Measurements from ENCODE around the gene TRAFD1. TPM values are rescaled to one million over a fixed set of nuclear protein-coding genes. Genes with fewer than 3 reads are reported as not detected.

TRAFD1 gene
- 19.6 and 44.4 TPM in 2 replicates for total RNA-seq

DNA sequence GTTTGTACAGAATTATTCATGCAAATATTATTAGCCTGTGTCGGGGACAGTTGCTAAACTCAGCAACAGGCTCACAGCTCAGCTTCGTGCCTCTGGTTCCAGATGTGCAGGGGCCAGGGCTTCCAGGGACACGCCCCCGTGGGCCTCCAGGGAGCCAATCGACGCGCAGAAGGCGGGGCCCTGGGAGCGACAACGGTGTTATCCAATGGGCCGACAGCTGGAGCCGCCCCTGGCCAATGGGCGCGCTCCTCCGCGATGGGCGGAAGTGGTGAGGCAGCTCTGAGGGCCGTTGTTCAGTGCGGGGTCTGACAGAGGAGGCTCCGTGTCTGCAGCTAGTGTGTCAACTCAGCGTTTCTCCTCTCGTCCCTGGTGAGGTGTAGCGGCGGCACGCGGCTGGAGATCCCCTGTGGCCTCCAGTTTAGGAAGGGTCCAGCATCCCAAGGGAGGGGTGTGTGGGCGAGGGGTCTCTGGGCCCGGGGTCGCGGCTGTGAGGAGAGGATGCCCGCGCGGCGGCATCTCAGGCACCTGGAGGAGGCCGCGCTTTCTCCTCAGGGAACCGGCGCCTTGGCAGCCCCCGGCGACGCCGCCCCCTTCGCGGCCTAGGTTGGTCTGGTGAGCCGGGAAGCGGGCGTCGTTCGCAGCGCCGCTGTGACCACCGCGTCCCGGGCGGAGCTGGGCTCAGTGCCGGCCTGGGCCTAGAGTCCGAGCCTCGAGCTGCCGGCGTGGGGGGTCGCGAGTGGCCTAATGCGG is at the start of gene TRAFD1:
Gene TRAFD1, plus strand, starts transcription at position 311 of the 750 bp plus-strand sequence. CDS start 4,963 bp downstream, outside the sequence.

GRCh38 chr12:112108202-112109079 is 16.9 kb upstream of the TRAFD1 start, which contains the start of gene NAA25:
TSS of gene NAA25 (minus strand) at chr12:112108783. CDS start at chr12:112108773, 10 bp downstream.

Other genes starting within 250 kb of the TRAFD1 start
- 2.1 and 3.5 TPM in 2 replicates for gene TMEM116, start 112.4 kb upstream of the TRAFD1 start, total RNA-seq
- gene ERP29, start 112.1 kb upstream of the TRAFD1 start, total RNA-seq: 76.7 and 92.9 TPM in 2 replicates
- gene NAA25, start 16.8 kb upstream of the TRAFD1 start, total RNA-seq: 10.5 and 28.1 TPM in 2 replicates